Activated CD4-positive, alpha-beta T cell treated with anti-CD3 and anti-CD28 coated beads, Interleukin-2, amount 50 U/mL, for 1 hour (primary cell): ENCODE results near the gene CAB39.

Source experiments
- DNase-seq: peaks from one replicate; pipeline ENCODE4 v3.0.0-alpha.2; 2020

CAB39 gene

DNA sequence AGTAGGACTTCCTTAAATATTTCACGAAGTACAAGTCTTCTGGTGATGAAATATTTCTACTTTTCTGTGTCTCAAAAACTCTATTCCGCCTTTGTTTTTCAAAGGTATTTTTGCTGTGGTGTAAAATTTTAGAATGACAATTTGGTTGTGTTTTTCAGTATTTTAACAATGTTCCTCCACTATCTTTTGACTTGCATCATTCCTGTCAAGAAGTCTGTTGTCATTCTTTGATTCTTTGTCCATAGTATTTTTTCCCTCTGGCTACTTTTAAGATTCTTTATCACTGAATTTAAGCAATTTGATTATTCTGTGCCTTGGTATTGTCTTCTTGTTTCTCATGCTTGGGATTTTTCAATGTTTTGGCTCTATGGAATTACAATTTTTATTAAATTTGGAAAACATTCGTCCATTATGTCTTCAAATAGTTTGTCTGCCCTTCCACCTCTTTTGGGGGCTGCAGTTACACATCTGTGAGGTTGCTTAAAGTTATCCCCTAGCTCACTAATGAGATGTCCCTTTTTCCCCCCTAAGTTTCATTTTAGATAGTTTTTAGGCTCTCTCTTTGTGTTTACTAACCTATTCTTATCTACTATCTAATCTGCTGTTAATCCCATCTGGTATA is 76.0 kb downstream of the CAB39 start:
- DNase-seq: no peak

DNA sequence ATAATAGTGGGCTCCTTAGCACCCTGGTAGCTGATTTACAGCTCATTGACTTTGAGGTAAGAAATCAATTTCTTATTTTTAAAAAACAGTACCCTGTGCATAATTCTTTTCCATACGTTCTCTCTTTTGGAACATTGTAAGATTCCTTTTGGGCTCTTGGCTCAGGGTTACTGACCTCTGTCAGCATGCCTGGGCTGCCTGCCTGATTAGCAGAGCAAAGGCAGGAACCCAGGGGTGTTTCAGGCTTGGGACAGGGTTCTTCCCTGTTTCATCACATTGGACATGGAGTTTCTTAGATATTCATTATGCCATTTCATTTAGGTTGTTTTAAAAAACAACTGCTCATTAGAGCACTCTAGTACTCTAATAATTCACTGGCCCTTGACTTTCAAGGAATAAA is 78.3 kb downstream of the CAB39 start:
- DNase-seq: no peak

DNA sequence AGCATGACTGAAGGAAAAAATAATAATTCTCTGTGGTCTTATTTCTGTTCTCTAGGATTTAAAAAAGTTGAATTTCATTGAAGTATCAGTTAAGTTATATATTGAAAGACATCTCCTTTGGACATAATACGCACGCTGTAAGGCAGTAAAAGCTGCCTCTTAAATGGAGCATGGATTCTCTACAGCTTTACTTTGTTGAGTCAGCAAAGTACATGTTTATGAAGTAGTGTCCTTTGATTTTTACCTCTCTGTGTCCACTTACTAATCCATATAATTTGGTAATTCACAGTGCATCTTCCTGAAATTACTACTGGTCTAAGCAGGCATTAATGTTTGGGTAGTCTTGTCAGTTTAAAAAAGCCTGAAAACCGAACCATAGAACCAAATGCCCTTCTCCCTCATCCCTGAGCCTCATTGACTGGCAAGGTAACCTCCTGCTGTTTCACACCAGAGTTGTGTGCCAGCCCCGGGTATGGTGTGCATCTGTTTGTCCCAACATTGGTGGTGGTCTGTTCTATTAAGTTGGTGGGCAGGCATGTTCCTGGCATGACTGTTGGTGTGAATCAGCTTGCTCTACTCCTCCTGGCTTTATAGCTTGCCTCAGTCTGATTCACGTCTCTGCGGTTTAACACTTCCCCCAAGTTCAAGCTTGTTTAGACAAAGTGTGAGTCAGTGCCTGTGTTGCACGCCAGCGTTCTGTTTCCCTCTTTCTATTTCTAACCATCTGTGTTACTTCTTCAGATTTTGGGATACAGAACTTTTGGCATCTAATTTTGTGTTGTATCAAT is 81.1 kb downstream of the CAB39 start:
- DNase-seq: peak; percentile 52

DNA sequence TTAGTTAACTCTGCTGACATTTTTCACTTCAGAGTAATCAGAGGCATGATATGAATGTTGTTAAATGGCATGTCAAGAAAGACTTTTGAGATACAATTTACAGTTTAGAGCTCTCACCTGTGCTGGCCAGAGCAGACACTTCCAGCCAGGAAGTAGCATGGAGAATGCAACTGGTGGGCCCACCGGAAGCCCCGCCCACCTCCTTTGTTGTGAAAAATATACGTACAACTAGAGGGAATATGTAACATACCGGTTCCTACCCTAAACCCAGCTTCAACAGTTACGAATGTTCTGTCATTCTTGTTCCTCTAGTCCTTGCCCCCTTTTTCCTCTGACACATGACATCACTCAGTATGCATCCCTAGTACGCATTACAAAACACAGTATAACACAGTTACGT is 81.9 kb downstream of the CAB39 start:
- DNase-seq: no peak

DNA sequence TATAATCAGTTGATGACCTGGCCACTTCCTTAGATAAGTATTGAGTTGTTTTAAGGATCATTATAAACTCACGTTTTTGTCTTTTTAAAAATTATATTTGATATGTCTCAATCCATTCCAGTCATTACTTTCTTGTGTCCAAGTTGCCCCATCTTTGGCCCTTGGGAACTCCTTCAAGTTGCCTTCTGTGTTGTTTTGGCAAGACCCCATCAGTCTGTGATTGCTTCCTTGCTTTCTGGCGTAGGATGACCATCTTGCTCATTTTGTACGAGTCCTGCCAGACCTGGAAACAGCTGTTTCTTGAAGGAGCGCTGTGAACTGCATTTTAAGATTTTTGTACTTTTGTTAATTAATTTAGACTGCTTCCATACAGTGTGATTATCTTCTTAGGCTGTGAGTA is 83.2 kb downstream of the CAB39 start:
- DNase-seq: no peak

DNA sequence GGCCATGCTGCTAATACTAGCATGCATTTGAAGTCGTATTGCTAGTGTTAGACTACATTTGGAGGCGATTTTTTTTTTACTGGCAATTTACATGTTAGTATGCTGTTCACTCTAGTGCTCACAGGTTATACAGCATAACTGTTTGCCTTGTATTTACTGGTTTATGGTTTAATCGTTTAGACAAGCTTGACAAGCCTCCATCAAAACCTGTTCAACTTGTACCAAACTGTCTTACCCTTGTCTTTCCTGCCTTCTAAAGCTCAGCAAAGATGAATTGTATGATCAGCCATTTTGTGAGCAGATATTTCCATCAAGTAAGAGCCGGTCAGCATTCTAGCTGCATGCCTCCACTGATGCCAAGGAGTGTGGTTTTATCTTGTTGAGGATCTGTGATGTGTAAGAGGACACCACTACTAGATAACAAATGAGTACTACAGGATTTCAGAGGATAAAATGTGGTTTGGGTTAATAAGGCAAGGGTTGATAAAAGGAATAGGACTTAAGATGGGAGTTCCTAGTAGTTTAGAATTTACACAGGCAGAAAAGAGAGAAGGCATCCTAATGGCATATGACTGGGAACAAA is 83.7 kb downstream of the CAB39 start:
- DNase-seq: no peak

DNA sequence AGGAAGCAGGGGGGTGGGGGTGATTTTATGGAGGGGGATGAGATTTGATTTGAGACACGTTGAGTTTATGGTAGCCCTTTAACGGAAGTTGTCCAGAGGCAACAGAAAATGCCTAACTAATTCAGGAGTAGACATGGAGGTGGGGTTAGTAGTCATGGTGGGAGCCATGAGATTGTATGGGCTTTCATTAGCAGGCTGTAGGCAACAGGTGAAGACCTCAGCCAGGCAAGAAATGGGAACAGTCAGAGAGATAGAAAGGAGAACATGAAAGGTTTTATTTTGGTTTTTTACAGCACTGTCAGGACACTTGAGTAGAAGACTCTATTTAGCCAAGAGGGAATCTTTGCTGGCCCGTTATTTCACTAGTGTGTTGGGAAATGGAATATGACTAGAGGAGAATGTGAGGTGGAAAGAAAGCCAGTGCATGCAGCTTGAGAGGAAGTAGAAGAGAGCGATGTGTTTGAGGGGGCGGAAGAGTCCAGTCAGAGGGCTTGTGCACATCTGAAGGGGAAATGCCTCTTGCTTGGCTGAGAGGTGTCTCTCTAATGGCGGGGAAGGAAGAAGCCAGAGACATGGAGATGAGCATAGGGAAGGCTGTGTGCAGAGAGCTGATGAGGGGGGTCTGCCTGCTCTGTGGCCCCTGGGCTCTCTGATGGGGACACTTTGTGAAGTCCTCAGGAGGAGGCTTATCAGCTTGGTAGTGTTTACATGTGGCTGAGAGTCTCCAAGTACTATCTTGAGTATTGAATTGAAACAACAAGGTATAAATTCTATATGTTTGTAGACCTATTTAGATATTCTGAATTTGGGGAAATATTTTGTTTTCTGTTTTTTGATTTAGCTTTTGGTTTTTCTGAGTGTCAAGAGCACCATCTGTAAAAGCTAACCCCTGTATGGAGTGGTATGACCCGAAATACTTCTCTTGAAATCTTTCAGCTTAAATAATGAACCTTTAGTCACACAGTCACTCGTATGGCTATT is 85.2 kb downstream of the CAB39 start:
- no peak for DNase-seq

DNA sequence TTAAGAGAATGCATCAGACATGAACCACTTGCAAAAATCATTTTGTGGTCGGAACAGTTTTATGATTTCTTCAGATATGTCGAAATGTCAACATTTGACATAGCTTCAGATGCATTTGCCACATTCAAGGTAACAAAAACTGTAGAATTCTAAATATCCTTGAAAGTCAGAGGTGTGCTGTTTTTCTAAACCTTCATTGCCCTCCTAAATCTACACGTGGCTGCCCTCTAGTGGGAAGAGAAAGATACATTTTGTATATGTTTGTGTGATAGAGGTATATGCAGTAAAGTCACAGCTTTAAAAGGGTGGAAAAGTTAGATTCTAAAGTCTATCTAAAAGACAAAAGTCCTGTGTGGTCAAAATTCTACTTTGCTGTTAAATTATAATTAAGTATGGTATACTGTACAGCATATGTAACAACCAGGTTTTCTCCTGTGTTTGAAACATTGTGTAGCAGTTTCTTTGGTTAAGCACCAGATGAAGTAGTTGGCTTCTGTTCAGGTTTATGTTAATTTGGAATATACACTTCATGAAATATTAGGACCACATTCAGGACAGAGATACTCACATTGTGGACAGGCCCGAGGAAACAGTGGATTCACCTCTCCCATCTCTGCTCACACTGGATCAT is 86.2 kb downstream of the CAB39 start:
- peak; percentile 29 for DNase-seq

DNA sequence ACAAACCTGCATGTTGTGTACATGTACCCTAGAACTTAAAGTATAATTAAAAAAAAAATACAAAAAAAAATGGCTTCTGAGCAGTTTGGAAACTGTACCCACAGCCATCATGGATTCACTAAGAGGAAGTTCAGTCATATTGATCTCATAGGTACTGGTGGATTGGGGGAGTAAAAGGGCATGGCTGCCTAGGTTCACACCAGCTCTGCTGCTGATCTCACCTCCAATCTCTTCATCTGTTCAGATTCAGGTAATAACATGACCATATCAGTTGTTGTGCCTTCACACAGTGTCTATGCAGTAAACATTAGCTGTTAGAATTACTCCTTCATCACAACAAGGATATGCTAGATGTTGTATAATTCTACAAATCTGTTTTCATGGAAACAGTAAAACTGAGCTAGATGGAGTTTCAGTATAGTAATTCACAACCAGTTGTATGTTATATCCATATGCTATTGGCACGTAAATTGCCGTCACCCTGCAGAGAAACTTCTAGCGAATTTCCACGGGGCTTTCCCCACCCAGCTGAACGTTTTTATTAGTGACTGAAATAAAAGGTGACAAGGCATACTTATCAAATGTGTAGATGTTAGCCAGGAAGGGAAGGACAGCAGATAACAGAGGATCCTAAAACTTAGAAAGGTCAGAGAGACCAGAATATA is 92.8 kb downstream of the CAB39 start:
- DNase-seq: no peak

DNA sequence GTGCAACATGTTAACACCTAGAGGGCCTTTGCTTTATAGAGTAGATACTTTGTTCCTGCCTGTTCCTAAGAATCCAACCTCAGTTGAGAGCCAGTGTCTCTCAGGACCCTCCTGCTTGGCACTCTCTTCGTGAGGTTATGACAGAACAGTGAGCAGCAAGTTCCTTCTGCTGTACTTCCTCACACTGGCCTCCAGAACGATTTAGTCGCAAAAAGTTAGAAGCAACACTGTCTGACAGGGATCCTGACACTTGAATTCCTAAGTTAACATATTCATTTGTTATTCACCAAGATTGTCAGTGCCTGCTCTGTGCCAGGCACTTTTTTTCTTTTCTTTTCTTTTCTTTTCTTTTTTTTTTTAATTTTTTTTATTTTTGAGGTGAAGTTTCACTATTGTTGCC is 95.1 kb downstream of the CAB39 start:
- no peak for DNase-seq

DNA sequence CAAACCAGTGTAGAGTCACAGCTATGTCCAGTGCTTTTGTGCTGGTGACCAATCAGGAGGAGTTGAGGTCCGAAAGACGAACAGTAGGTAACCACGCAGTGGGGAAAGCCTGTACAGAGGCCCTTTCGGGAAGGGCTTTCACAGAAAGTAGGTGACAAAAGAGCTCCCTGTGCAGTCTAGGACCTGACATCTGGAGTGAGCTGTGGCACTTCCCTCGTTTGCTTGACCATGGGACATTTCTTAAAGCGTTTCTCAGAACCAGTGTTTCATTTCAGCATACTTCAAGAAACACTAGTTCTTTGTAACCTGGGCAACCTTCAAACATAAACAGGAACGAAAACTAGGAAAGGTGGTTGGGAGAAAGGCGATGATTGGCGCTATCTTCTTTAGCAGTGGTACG is 96.4 kb downstream of the CAB39 start:
- no peak for DNase-seq

DNA sequence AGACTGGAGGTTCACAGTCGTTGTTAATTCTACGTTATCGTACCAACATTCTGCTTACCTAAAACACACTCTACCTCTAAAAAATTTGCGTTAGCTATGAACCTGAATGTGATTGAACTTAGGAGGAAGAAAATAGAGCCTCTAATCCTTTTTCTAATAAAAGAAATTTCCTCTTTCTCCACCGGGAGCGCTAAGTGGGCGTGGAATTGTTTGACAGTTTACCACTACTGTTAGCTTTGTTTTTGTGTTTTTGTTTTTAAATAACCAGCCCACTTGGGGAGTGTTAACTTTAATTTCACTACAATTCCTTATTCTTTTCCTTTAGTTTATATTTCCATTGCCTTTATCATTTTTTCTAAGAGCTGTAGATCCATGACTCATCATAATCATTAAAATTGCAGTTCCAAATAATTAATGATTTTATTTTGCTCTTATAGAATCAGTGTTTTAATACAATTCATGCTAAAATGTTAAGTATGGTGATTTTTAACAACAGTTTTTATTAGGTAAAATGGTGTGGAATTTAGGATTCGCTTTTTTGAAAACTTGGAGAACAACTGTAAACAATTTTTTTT is 97.1 kb downstream of the CAB39 start:
- DNase-seq: no peak

DNA sequence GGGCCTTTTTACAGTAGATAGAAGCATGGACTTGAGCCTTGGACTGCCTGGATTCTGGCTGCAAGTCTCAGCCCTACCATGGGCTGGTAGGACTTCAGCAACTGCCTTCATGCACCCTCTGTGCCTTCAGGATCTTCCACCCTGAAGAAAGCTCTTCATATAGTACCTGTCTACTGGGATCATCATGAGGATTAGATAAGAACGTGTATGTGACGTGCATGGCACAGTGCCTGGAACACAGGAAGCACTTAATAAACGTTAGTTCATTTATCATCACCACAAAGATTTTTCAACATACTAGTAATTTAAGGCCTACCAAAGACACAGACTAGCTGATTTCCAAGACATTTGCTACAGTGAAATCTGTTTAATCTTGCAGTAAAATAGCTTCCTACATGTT is 98.9 kb downstream of the CAB39 start:
- no peak for DNase-seq

DNA sequence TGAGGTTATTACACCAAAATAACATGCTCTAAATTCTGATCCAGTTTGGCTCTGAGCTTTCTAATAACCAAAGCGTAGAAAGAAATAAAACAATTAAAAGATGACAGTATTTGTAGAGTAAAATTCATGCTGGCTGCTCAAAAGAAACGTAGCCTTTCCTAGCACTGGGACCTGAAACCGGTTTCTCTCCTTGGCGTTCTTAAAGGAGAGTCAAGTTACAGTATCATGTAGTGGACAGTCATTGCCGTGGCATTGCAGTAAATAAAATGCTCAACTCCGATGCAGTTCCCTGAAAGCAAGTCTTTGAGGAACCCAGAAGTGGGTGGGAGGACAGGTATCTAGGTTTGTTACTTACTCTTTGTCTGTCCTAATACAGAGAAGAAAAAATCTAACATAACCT is 99.4 kb downstream of the CAB39 start:
- no peak for DNase-seq

DNA sequence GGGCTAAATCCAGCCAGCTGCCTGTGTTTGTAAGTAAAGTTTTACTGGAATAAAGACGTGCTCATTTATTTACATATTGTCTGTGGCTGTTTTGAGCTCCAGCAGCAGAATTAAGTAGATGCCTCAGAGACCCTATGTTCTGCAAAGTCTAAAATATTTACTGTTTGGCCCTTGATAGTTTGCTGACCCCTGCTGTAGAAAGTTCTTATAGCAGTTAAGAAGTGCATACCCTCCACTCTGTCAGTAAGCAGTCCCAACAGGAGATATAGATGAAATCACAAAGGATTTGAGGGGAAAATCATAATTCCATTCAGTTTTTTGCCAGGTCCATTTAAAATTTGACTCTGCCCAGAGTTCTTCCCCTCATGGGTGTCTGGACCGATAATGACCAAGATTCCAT is 102.0 kb downstream of the CAB39 start:
- DNase-seq: no peak

DNA sequence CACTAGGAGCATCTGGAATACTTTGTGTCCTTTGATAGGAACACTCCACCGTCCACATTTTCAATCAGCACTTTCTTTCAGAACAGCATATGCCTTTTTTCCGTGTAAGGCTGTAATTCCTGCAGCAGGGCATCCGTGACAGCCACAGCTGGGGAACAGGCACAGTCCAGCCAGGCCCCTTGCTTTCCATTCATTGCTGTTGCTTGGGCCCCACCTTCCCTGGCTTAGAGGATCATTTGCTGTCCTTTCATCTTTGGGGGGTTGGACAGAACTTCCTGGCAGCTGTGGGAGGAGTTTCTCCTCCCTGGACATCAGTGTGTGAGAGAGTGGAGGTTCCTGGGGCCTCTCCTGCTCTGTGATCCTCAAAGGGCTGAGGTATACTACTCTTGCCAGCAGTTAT is 102.4 kb downstream of the CAB39 start:
- no peak for DNase-seq

DNA sequence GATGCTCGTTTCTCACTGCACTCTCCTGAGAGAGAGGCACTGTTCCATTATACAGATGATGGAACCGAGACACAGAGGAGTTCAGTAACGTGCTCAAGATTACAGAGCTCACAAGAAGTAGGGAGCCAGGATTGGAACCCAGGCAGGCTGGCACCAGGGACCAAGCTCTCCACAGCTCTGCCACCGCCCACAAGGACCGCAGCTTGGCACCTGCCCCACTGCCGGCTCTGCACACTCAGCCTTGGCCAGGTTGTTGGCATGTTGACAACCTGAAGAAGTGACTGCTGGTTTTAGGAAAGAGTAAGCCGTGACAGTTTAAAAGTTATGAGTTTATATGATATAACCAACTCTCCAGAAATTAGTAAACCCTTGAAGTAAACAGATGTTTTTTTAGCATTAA is 104.1 kb downstream of the CAB39 start:
- no peak for DNase-seq

DNA sequence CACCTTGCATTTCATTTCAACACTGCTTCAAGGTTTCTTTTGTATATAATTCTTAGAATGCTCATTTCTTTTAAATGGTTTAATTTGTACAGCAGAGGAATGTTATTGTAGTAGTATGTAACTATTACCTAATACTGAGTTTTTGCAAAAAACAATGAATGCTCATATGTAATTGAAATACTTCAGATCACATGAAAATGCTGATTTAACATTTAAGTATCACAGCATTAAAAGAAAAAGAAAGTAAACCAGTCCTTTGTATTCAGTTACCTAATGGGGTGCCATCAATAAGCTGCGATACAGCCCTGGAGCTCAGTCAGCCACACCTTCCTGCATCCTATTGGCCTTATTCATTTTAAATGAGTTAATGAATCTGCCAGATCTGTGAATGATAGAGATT is 106.8 kb downstream of the CAB39 start:
- DNase-seq: no peak

DNA sequence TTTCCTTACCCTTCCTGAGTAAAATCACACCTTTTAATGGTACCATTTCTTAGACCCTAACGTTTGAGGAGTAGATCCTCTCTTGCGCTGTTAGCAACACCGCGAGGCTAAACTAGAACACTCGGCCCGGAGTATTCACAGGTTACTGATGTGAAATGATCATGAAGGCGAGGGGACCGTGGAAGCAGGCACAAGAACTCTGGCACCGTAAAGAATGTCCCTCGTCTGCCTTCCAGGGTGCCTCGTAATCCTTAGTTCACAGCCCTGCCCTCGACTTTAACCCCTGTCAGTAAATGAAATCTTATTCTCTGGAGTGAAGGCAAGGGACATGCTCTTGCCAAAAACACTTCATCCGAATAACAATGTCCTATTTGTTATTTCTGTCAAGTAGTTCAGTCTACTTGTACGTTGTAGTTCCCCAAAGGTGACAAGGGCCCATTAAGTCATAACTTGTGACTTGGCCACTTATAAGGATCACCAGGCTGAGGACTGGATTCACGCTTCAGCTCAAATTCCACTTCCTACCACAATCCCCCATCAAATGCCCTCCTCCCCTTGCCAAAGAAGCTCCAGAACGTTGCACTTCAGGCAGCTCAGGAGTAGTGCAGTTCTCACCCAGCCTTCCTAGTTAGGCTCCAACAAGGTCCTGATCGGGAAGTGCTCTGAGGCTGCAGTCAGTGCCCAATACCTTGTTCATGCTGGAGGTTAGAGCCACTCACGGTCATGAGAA is 108.8 kb downstream of the CAB39 start:
- DNase-seq: no peak

DNA sequence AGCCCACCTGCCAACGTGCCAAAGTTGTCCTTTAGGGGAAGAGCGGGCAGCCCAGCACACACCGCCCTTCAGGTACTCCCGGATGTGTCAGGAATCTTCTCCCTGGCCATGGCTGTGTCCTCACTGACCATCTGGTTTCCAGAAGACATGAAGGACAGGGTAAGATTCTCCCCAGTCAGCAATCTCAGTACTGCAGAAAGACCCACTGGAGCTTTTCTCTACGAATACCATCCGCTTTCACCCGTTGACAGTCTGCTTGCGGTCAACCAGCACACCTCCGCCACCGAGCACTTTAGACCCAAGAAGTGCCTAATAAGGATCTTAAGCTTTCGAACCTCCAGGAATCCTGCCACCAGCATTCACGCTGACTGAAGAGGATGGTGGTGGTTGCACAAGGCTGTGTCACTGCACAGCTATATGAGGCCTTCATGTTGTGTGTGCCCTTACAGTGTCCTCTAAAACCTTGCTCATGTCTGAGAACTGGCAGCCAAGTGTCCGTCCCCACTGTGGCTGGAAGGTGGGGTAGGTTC is 109.4 kb downstream of the CAB39 start:
- DNase-seq: no peak
